HCT116 (cell line): Measurements from ENCODE around the gene SMYD3. TPM values are rescaled to one million over a fixed set of nuclear protein-coding genes. Genes with fewer than 3 reads are reported as not detected.

Experiments
- ATAC-seq: fragments of 200-7000 bp; cut with Tn5 transposase; 2 replicates; pipeline ENCODE4 v1.9.1; 2020; ENCODE audit warnings: mild to moderate bottlenecking, moderate library complexity
- BruUV-seq: library from RNA; stranded (reverse); fragments of 400-500 nt; replicated peaks from 2 replicates; lab custom pipeline; 2021; lab: Mats Ljungman, UMichigan
- CTCF ChIA-PET: fragments of 300-600 bp; sonication (Branson Sonifier 250); formaldehyde crosslinking; loops from one replicate; lab custom pipeline; 2021; ENCODE audit warnings: antibody characterized with exemption; lab: Charles Lee
- POLR2A ChIA-PET: fragments of 300-600, 350-600 bp; sonication (Branson Sonifier 250); formaldehyde crosslinking; loops from one replicate; lab custom pipeline; 2021; ENCODE audit warnings: antibody characterized with exemption; lab: Charles Lee
- RAD21 ChIA-PET, 2 experiments: fragments of 300-600 bp; sonication (Branson Sonifier 250); formaldehyde crosslinking; loops; one replicate each; lab custom pipeline; 2023; ENCODE audit warnings: low total read pairs in 2 of 2; ENCODE audit not compliant: uncharacterized antibody in 2 of 2, unreplicated experiment in 2 of 2, low non-redundant PET in 1 of 2; lab: Charles Lee
- DNase-seq: peaks from one replicate; pipeline ENCODE4 v3.0.0-alpha.2; 2010; ENCODE audit warnings: low read depth, low spot score
- H2AFZ ChIP-seq: fragments of 200-600 bp; shearing (Covaris generic), sonication (generic); 2 replicates; pipeline ENCODE4 v1.6.1; 2017; ENCODE audit warnings: low read depth, mixed run types, mixed read lengths, antibody characterized with exemption, low read length; ENCODE audit not compliant: poor library complexity, severe bottlenecking
- H3K27ac ChIP-seq: 2 replicates; pipeline ENCODE4 v1.5.1; 2012; ENCODE audit warnings: low read depth, low read length
- H3K27me3 ChIP-seq: fragments of 200-600 bp; sonication (generic); 2 replicates; pipeline ENCODE4 v1.6.1; 2016; ENCODE audit warnings: mixed run types, low read length, mixed read lengths; ENCODE audit not compliant: insufficient read depth
- H3K36me3 ChIP-seq, 2 experiments: fragments of 200-500 bp in 1 of 2; fragments of 200-600 bp in 1 of 2; sonication (Bioruptor generic) in 1 of 2; sonication (generic) in 1 of 2; 2 replicates each; pipeline versions ENCODE4 v1.5.1 to v1.6.1; 2014 to 2016; ENCODE audit warnings: low read length in 2 of 2, inconsistent platforms in 1 of 2, mixed read lengths in 1 of 2, mixed run types in 1 of 2; ENCODE audit not compliant: insufficient read depth in 2 of 2, control insufficient read depth in 1 of 2
- H3K4me1 ChIP-seq, 2 experiments: fragments of 200-600 bp in 1 of 2; sonication (generic) in 1 of 2; 2 replicates each; pipeline versions ENCODE4 v1.5.1 to v1.6.1; 2012 to 2017; ENCODE audit warnings: low read length in 2 of 2, inconsistent platforms in 1 of 2, mild to moderate bottlenecking in 1 of 2, mixed read lengths in 1 of 2, mixed run types in 1 of 2, moderate library complexity in 1 of 2; ENCODE audit not compliant: insufficient read depth in 2 of 2, control insufficient read depth in 1 of 2
- H3K4me2 ChIP-seq: fragments of 200-600 bp; sonication (generic); 2 replicates; pipeline ENCODE4 v1.6.1; 2017; ENCODE audit warnings: mixed run types, low read length, mixed read lengths
- H3K4me3 ChIP-seq, 2 experiments: fragments of 200-600 bp in 1 of 2; sonication (generic) in 1 of 2; replicated peaks in 1 of 2; 2 replicates each; pipeline ENCODE4 v1.5.1; 2011 to 2016; ENCODE audit warnings: low read length in 2 of 2, control low read depth in 1 of 2, low read depth in 1 of 2, mild to moderate bottlenecking in 1 of 2, mixed read lengths in 1 of 2, mixed run types in 1 of 2
- H3K79me2 ChIP-seq: fragments of 200-600 bp; sonication (generic); 2 replicates; pipeline ENCODE4 v1.6.1; 2017; ENCODE audit warnings: mild to moderate bottlenecking, mixed run types, low read length, moderate library complexity, mixed read lengths; ENCODE audit not compliant: insufficient read depth
- H3K9ac ChIP-seq: fragments of 200-600 bp; sonication (generic); 2 replicates; pipeline ENCODE4 v1.6.1; 2016; ENCODE audit warnings: low read length, mixed read lengths
- H3K9me2 ChIP-seq: fragments of 200-600 bp; sonication (generic), shearing (Covaris generic); 2 replicates; pipeline ENCODE4 v1.6.1; 2017; ENCODE audit warnings: mixed run types, mild to moderate bottlenecking, moderate library complexity; ENCODE audit not compliant: insufficient read depth
- H3K9me3 ChIP-seq, 2 experiments: fragments of 200-500 bp in 1 of 2; fragments of 200-600 bp in 1 of 2; sonication (Bioruptor generic) in 1 of 2; sonication (generic) in 1 of 2; 2 replicates each; pipeline ENCODE4 v1.6.1; 2014 to 2017; ENCODE audit warnings: low read length in 2 of 2, mixed read lengths in 2 of 2, inconsistent platforms in 1 of 2, low read depth in 1 of 2, mild to moderate bottlenecking in 1 of 2, mixed run types in 1 of 2, moderate library complexity in 1 of 2; ENCODE audit not compliant: control insufficient read depth in 1 of 2, insufficient read depth in 1 of 2
- H4K20me1 ChIP-seq: fragments of 200-600 bp; sonication (generic), shearing (Covaris generic); 2 replicates; pipeline ENCODE4 v1.6.1; 2017; ENCODE audit warnings: mixed run types, mild to moderate bottlenecking, moderate library complexity; ENCODE audit not compliant: insufficient read depth
- ATF3 ChIP-seq: IDR thresholded peaks from 2 replicates; pipeline ENCODE4 v1.6.1; 2012
- CBX3 ChIP-seq: IDR thresholded peaks from 2 replicates; pipeline ENCODE4 v1.6.1; 2012; ENCODE audit warnings: low read depth
- EGR1 ChIP-seq: IDR thresholded peaks from 2 replicates; pipeline ENCODE4 v1.6.1; 2012; ENCODE audit warnings: low read depth
- EZH2 ChIP-seq: fragments of 200-600 bp; sonication (generic); IDR thresholded peaks from 2 replicates; pipeline ENCODE4 v1.6.1; 2017; ENCODE audit warnings: antibody characterized with exemption, mixed run types
- FOSL1 ChIP-seq: IDR thresholded peaks from 2 replicates; pipeline ENCODE4 v1.6.1; 2012; ENCODE audit warnings: low read depth
- JUND ChIP-seq: IDR thresholded peaks from 2 replicates; pipeline ENCODE4 v1.6.1; 2012
- MAX ChIP-seq: IDR thresholded peaks from 2 replicates; pipeline ENCODE4 v1.6.1; 2012
- POLR2A ChIP-seq: IDR thresholded peaks from 2 replicates; pipeline ENCODE4 v1.7.0; 2011; ENCODE audit warnings: borderline replicate concordance; ENCODE audit not compliant: insufficient read depth, insufficient read length; ENCODE audit errors: extremely low read depth
- POLR2AphosphoS5 ChIP-seq: IDR thresholded peaks from 2 replicates; pipeline ENCODE4 v1.6.1; 2011; ENCODE audit warnings: mild to moderate bottlenecking, low read depth, low read length, moderate library complexity
- RAD21 ChIP-seq: IDR thresholded peaks from 2 replicates; pipeline ENCODE4 v1.6.1; 2012; ENCODE audit warnings: low read depth, mild to moderate bottlenecking
- SIN3A ChIP-seq: IDR thresholded peaks from 2 replicates; pipeline ENCODE4 v1.6.1; 2012; ENCODE audit warnings: low read depth
- SP1 ChIP-seq: IDR thresholded peaks from 2 replicates; pipeline ENCODE4 v1.6.1; 2012; ENCODE audit warnings: low read depth
- YY1 ChIP-seq: IDR thresholded peaks from 2 replicates; pipeline ENCODE4 v1.6.1; 2011; ENCODE audit warnings: low read length, low read depth, moderate library complexity, mild to moderate bottlenecking; ENCODE audit not compliant: insufficient replicate concordance; ENCODE audit errors: extremely low read depth
- intact Hi-C: fragments of 100-400 bp; cut with micrococcal nuclease; formaldehyde crosslinking; loops from 2 replicates; pipeline ENCODE4 v1.10.0; 2022
- total RNA-seq: library from RNA; stranded (reverse); gene quantifications from one replicate; pipeline ENCODE4 v1.2.1, GENCODE V29; 2021; ENCODE audit not compliant: unreplicated experiment
- TF ChIP-seq, protein P1 (sequence below): IDR thresholded peaks from 2 replicates; pipeline ENCODE4 v1.6.1; 2011; ENCODE audit warnings: mild to moderate bottlenecking, low read length, moderate library complexity; ENCODE audit not compliant: insufficient replicate concordance; ENCODE audit errors: extremely low read depth
- TF ChIP-seq, protein P2 (sequence below): IDR thresholded peaks from 2 replicates; pipeline ENCODE4 v1.6.1; 2012; ENCODE audit warnings: low read depth

Gene SMYD3
- total RNA-seq, 1 experiment from 2014 or later = 33.6 TPM

DNA sequence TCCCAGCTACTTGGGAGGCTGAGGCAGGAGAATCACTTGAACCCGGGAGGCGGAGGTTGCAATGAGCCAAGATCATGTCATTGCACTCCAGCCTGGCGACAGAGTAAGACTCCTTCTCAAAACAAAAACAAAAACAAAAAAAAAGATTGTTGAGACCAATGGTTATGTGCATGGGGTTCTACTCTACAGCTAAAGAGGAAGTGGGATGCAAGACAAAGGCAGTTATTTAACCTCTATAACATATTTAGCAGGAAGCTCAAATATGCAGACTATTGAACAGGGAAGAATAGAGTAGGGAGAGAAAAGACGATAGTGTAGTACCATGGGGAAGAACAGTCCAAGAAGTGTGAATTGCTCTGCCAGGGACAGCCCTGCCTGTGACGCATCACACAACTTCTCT, 227.7 kb downstream of the SMYD3 start:
- H3K36me3 ChIP-seq = no peaks in the 10 kb centered on the region
- no peaks in the 10 kb centered on the region for H3K4me1 ChIP-seq
- ChIA-PET RAD21 (no interaction called here), CTCF (interaction anchor here (0.9 kb wide), 1 partner anchor 391 kb away, joined by 3 read pairs; no protein-coding TSS in a partner anchor), POLR2A (no interaction called here)
- no peaks in the 10 kb centered on the region for H3K9me3 ChIP-seq
- ATAC-seq = no peak
- H3K9ac ChIP-seq = no peak overlapping the region
- BruUV-seq = no TSS peak
- no peaks in the 10 kb centered on the region for H3K79me2 ChIP-seq
- H3K4me3 ChIP-seq = no peak overlapping the region
- intact Hi-C loops = no loop called here
- no peak overlapping the region for H3K4me2 ChIP-seq
- H2AFZ ChIP-seq = no peak overlapping the region
- H4K20me1 ChIP-seq = no peaks in the 10 kb centered on the region
- no peak for DNase-seq
- no peaks in the 10 kb centered on the region for H3K27me3 ChIP-seq
- no peak for TF ChIP-seq SIN3A
- no peak for TF ChIP-seq POLR2A
- H3K27ac ChIP-seq = no peak overlapping the region
- H3K9me2 ChIP-seq = no peaks in the 10 kb centered on the region

DNA sequence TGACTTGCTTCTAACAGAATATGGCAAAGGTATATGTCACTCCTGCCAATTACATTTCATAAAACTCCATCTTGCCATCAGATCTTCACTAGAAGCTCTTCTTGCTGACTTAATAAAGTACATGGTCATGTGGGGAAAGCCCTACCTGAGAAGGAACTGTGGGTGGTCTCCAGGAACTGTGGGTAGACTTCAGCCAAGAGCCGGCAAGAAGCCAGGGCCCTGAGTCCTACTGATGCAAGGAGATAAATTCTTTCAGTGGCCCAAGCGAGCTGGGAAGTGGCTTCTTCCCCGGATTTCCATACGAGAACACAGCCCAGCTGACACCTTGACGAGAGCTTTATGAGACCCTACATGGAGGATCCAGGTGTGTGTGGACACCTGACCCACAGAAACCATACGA, 228.7 kb downstream of the SMYD3 start:
- ATAC-seq = no peak
- Histone ChIP-seq H2AFZ (no peak overlapping the region), H3K4me2 (no peak overlapping the region), H3K4me1 (no peaks in the 10 kb centered on the region), H4K20me1 (no peaks in the 10 kb centered on the region), H3K4me3 (no peak overlapping the region), H3K9me2 (no peaks in the 10 kb centered on the region), H3K27ac (no peak overlapping the region), H3K9me3 (no peaks in the 10 kb centered on the region), H3K36me3 (no peaks in the 10 kb centered on the region), H3K27me3 (no peaks in the 10 kb centered on the region), H3K9ac (no peak overlapping the region), H3K79me2 (no peaks in the 10 kb centered on the region)
- ChIA-PET RAD21 (no interaction called here), CTCF (no interaction called here), POLR2A (no interaction called here)
- DNase-seq = no peak
- no TSS peak for BruUV-seq
- intact Hi-C loops = no loop called here
- no peak for TF ChIP-seq ATF3
- no peak for TF ChIP-seq SIN3A
- no peak for TF ChIP-seq EGR1
- no peak for TF ChIP-seq YY1
- no peak for TF ChIP-seq POLR2A
- TF ChIP-seq, protein P1, sequence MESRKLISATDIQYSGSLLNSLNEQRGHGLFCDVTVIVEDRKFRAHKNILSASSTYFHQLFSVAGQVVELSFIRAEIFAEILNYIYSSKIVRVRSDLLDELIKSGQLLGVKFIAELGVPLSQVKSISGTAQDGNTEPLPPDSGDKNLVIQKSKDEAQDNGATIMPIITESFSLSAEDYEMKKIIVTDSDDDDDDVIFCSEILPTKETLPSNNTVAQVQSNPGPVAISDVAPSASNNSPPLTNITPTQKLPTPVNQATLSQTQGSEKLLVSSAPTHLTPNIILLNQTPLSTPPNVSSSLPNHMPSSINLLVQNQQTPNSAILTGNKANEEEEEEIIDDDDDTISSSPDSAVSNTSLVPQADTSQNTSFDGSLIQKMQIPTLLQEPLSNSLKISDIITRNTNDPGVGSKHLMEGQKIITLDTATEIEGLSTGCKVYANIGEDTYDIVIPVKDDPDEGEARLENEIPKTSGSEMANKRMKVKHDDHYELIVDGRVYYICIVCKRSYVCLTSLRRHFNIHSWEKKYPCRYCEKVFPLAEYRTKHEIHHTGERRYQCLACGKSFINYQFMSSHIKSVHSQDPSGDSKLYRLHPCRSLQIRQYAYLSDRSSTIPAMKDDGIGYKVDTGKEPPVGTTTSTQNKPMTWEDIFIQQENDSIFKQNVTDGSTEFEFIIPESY = no peak
- TF ChIP-seq JUND = no peak
- TF ChIP-seq POLR2AphosphoS5 = no peak
- TF ChIP-seq CBX3 = no peak
- TF ChIP-seq SP1 = no peak
- no peak for TF ChIP-seq RAD21
- TF ChIP-seq EZH2 = no peak
- TF ChIP-seq, protein P2, sequence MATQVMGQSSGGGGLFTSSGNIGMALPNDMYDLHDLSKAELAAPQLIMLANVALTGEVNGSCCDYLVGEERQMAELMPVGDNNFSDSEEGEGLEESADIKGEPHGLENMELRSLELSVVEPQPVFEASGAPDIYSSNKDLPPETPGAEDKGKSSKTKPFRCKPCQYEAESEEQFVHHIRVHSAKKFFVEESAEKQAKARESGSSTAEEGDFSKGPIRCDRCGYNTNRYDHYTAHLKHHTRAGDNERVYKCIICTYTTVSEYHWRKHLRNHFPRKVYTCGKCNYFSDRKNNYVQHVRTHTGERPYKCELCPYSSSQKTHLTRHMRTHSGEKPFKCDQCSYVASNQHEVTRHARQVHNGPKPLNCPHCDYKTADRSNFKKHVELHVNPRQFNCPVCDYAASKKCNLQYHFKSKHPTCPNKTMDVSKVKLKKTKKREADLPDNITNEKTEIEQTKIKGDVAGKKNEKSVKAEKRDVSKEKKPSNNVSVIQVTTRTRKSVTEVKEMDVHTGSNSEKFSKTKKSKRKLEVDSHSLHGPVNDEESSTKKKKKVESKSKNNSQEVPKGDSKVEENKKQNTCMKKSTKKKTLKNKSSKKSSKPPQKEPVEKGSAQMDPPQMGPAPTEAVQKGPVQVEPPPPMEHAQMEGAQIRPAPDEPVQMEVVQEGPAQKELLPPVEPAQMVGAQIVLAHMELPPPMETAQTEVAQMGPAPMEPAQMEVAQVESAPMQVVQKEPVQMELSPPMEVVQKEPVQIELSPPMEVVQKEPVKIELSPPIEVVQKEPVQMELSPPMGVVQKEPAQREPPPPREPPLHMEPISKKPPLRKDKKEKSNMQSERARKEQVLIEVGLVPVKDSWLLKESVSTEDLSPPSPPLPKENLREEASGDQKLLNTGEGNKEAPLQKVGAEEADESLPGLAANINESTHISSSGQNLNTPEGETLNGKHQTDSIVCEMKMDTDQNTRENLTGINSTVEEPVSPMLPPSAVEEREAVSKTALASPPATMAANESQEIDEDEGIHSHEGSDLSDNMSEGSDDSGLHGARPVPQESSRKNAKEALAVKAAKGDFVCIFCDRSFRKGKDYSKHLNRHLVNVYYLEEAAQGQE = no peak
- TF ChIP-seq FOSL1 = no peak
- TF ChIP-seq MAX = no peak
